ENCODE data around the gene VRK3. TPM values are rescaled to one million over a fixed set of nuclear protein-coding genes. Genes with fewer than 3 reads are reported as not detected.

The VRK3 gene
- polyA plus RNA-seq, 1 of the 3 experiments (the other 2 are of a cell fraction), result 30.3 TPM

DNA sequence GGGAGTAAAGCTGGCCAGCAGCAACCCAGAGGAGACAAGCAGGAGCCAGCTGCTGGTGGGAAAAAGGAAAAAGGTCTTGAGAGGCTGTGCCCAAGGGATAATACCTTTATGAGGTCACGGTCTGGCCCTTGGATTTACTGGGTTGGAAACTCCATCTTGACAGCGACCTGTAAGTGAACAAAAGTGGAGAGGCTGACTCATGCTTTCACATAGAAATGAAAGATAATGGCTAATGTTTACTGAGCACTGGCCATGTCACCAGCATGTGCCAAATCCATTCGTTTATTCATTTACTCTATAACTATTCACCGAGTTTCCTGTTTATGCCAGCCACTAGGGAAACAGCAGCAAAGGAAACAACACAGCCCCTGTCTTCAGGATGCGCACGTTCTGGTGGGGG lies 4.7 kb downstream of the VRK3 start:
- H3K4me3 ChIP-seq (ENCODE audit: low read depth in 2 of 2, low read length in 1 of 2), result no peak overlapping the region
- ChIA-PET POLR2A (no interaction called here), CTCF (no interaction called here)
- H3F3A ChIP-seq (replicated peaks; ENCODE audit: insufficient read depth), result no peaks in the 10 kb centered on the region
- 85% methylated on average over 6 of the region's 6 CpGs for WGBS (ENCODE audit: low lambda C conversion rate)
- no peak for DNase-seq
- no peak overlapping the region for H3K27ac ChIP-seq (ENCODE audit: low read depth in 2 of 2, low read length in 1 of 2)
- H3K9me2 ChIP-seq, result no peaks in the 10 kb centered on the region
- peaks cover 20 to 23% of the 10 kb centered on the region in 2 experiments for H3K36me3 ChIP-seq (replicated peaks in 1 of 2; ENCODE audit: control insufficient read depth in 1 of 2, insufficient read depth in 2 of 2, low read length in 1 of 2)
- TF ChIP-seq, protein P1, sequence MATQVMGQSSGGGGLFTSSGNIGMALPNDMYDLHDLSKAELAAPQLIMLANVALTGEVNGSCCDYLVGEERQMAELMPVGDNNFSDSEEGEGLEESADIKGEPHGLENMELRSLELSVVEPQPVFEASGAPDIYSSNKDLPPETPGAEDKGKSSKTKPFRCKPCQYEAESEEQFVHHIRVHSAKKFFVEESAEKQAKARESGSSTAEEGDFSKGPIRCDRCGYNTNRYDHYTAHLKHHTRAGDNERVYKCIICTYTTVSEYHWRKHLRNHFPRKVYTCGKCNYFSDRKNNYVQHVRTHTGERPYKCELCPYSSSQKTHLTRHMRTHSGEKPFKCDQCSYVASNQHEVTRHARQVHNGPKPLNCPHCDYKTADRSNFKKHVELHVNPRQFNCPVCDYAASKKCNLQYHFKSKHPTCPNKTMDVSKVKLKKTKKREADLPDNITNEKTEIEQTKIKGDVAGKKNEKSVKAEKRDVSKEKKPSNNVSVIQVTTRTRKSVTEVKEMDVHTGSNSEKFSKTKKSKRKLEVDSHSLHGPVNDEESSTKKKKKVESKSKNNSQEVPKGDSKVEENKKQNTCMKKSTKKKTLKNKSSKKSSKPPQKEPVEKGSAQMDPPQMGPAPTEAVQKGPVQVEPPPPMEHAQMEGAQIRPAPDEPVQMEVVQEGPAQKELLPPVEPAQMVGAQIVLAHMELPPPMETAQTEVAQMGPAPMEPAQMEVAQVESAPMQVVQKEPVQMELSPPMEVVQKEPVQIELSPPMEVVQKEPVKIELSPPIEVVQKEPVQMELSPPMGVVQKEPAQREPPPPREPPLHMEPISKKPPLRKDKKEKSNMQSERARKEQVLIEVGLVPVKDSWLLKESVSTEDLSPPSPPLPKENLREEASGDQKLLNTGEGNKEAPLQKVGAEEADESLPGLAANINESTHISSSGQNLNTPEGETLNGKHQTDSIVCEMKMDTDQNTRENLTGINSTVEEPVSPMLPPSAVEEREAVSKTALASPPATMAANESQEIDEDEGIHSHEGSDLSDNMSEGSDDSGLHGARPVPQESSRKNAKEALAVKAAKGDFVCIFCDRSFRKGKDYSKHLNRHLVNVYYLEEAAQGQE (IDR thresholded peaks at IDR 0.05; ENCODE audit: low read depth, low read length), result no peak
- TF ChIP-seq RCOR1 (IDR thresholded peaks at IDR 0.05; ENCODE audit: low read length), result no peak
- no peak for TF ChIP-seq GATA2 (CRISPR knock-in tag; IDR thresholded peaks at IDR 0.05)
- no peak for TF ChIP-seq ELF1 (IDR thresholded peaks at IDR 0.05)
- TF ChIP-seq FOXJ3 (CRISPR knock-in tag; IDR thresholded peaks at IDR 0.05), result no peak
- TF ChIP-seq, protein P2, sequence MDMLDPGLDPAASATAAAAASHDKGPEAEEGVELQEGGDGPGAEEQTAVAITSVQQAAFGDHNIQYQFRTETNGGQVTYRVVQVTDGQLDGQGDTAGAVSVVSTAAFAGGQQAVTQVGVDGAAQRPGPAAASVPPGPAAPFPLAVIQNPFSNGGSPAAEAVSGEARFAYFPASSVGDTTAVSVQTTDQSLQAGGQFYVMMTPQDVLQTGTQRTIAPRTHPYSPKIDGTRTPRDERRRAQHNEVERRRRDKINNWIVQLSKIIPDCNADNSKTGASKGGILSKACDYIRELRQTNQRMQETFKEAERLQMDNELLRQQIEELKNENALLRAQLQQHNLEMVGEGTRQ (IDR thresholded peaks at IDR 0.05; ENCODE audit: borderline replicate concordance, low read depth, low read length), result no peak
- no peak for TF ChIP-seq TEAD4 (IDR thresholded peaks at IDR 0.05; ENCODE audit: borderline replicate concordance, insufficient read depth)
- no peak for TF ChIP-seq RXRA (IDR thresholded peaks at IDR 0.05; ENCODE audit: borderline replicate concordance, low read depth)
- TF ChIP-seq, protein P3, sequence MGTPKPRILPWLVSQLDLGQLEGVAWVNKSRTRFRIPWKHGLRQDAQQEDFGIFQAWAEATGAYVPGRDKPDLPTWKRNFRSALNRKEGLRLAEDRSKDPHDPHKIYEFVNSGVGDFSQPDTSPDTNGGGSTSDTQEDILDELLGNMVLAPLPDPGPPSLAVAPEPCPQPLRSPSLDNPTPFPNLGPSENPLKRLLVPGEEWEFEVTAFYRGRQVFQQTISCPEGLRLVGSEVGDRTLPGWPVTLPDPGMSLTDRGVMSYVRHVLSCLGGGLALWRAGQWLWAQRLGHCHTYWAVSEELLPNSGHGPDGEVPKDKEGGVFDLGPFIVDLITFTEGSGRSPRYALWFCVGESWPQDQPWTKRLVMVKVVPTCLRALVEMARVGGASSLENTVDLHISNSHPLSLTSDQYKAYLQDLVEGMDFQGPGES (IDR thresholded peaks at IDR 0.05; ENCODE audit: low read depth, low read length), result no peak
- no peak for TF ChIP-seq MXI1 (IDR thresholded peaks at IDR 0.05; ENCODE audit: low read depth, low read length)
- TF ChIP-seq FOXM1 (IDR thresholded peaks at IDR 0.05; ENCODE audit: low read depth), result no peak
- TF ChIP-seq NRF1 (IDR thresholded peaks at IDR 0.05; ENCODE audit: low read depth, low read length), result no peak
- TF ChIP-seq NFIC (IDR thresholded peaks at IDR 0.05; ENCODE audit: borderline replicate concordance), result no peak
- TF ChIP-seq, protein P4, sequence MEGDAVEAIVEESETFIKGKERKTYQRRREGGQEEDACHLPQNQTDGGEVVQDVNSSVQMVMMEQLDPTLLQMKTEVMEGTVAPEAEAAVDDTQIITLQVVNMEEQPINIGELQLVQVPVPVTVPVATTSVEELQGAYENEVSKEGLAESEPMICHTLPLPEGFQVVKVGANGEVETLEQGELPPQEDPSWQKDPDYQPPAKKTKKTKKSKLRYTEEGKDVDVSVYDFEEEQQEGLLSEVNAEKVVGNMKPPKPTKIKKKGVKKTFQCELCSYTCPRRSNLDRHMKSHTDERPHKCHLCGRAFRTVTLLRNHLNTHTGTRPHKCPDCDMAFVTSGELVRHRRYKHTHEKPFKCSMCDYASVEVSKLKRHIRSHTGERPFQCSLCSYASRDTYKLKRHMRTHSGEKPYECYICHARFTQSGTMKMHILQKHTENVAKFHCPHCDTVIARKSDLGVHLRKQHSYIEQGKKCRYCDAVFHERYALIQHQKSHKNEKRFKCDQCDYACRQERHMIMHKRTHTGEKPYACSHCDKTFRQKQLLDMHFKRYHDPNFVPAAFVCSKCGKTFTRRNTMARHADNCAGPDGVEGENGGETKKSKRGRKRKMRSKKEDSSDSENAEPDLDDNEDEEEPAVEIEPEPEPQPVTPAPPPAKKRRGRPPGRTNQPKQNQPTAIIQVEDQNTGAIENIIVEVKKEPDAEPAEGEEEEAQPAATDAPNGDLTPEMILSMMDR (IDR thresholded peaks at IDR 0.05), result no peak
- TF ChIP-seq CHD2 (IDR thresholded peaks at IDR 0.05; ENCODE audit: low read length, partially characterized antibody), result no peak
- TF ChIP-seq, protein P5, sequence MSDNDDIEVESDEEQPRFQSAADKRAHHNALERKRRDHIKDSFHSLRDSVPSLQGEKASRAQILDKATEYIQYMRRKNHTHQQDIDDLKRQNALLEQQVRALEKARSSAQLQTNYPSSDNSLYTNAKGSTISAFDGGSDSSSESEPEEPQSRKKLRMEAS (IDR thresholded peaks at IDR 0.05; ENCODE audit: low read depth), result no peak
- TF ChIP-seq EZH2phosphoT487 (IDR thresholded peaks at IDR 0.05; ENCODE audit: borderline replicate concordance, low read depth), result no peak
- H3K4me1 ChIP-seq (ENCODE audit: control insufficient read depth in 1 of 2, insufficient read depth in 2 of 2, low read depth in 1 of 2, low read length in 1 of 2), result peaks cover 3 to 5% of the 10 kb centered on the region in 2 experiments; a peak in 2 of 4 replicates
- no peak overlapping the region for H3K4me2 ChIP-seq
- H3K9ac ChIP-seq, result no peak overlapping the region
- peaks cover 4% of the 10 kb centered on the region; the same call in 1 of the 2 replicates for H4K20me1 ChIP-seq (ENCODE audit: insufficient read depth)
- H3K79me2 ChIP-seq (ENCODE audit: insufficient read depth), result peaks cover 45% of the 10 kb centered on the region
- no peaks in the 10 kb centered on the region for H3K9me3 ChIP-seq
- no peaks in the 10 kb centered on the region for H3K27me3 ChIP-seq (ENCODE audit: insufficient read depth)
- H2AFZ ChIP-seq (ENCODE audit: low read depth), result no peak overlapping the region

Data from SK-N-SH (cell line).